BJ (cell line): ENCODE data around the gene KLHL29. TPM values are rescaled to one million over a fixed set of nuclear protein-coding genes. Genes with fewer than 3 reads are reported as not detected.

Experiments used
- CTCF ChIA-PET: fragments of 350-600 bp; formaldehyde crosslinking; extraction: SDS; loops from one replicate; lab custom pipeline; 2021; ENCODE audit warnings: antibody characterized with exemption, inconsistent platforms; lab: Yijun Ruan, JAX
- POLR2A ChIA-PET: fragments of 300-600 bp; sonication (Branson Sonifier 250); formaldehyde crosslinking; extraction: SDS; loops from one replicate; lab custom pipeline; 2021; ENCODE audit warnings: antibody characterized with exemption; lab: Charles Lee
- DNase-seq: peaks from one replicate; pipeline ENCODE4 v3.0.0-alpha.2; 2011; ENCODE audit warnings: low read depth
- H3K27me3 ChIP-seq: 2 replicates; pipeline ENCODE4 v1.6.0; 2011; ENCODE audit warnings: low read length; ENCODE audit not compliant: control insufficient read depth, insufficient read depth
- H3K36me3 ChIP-seq: 2 replicates; pipeline ENCODE4 v1.5.1; 2011; ENCODE audit warnings: low read length; ENCODE audit not compliant: control insufficient read depth, insufficient read depth
- H3K4me3 ChIP-seq: 2 replicates; pipeline ENCODE4 v1.5.1; 2011; ENCODE audit warnings: low read depth, mild to moderate bottlenecking, control low read depth, low read length
- polyA plus RNA-seq: library from polyadenylated mRNA; depleted of rRNA; stranded (reverse); fragments of >200 nt; gene quantifications from 2 replicates; pipeline ENCODE4 v1.2.3, GENCODE V29; 2011
- TF ChIP-seq, protein P1 (sequence below): IDR thresholded peaks from 2 replicates; pipeline ENCODE4 v1.5.1; 2011; ENCODE audit warnings: low read depth, mild to moderate bottlenecking, control low read depth, inconsistent platforms, low read length, moderate library complexity; ENCODE audit not compliant: insufficient read depth

The KLHL29 gene
- polyA plus RNA-seq, 1 experiment, result 10.0 TPM

DNA sequence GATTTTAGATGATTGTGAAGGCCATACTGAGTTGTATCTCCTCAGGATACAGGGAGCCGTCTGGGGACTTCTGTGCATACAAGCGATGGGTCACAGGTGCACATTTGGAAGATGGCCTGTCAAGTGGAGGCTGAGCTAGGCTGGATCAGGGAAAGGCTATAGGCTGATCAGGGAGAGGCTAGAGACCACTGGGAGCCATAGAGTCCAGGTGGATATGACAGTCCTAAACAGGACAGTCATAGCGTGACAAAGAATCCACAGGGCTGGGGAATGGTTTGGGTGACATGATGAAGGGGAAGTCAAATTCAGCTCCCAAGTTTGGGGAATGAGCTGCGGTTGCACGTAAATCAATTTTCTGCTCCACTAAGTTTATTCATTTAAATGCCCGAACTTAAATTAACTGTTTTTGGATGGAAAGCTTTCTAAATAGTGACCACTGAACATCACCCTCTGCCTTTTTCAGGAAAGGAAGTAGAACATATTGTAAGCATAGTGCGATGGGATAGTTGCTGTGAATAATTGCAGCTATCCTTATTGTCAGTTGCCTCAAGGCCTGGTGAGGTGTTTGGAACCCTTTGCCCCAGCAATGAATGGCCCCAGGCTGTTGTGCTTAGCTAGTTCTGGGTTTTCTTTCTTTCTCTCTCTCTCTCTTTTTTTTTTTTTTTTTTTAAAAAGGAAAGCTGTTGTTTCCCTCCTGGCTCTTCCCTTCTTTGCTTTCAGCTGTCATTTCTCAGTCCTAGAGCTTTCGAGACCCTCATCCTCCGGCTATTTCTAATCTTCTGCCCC is 50.5 kb downstream of the KLHL29 start:
- H3K27me3 ChIP-seq, result no peaks in the 10 kb centered on the region
- no peaks in the 10 kb centered on the region for H3K36me3 ChIP-seq
- DNase-seq, result no peak
- CTCF ChIA-PET, result no interaction called here
- POLR2A ChIA-PET, result no interaction called here
- H3K4me3 ChIP-seq, result no peak overlapping the region
- TF ChIP-seq, protein P1, sequence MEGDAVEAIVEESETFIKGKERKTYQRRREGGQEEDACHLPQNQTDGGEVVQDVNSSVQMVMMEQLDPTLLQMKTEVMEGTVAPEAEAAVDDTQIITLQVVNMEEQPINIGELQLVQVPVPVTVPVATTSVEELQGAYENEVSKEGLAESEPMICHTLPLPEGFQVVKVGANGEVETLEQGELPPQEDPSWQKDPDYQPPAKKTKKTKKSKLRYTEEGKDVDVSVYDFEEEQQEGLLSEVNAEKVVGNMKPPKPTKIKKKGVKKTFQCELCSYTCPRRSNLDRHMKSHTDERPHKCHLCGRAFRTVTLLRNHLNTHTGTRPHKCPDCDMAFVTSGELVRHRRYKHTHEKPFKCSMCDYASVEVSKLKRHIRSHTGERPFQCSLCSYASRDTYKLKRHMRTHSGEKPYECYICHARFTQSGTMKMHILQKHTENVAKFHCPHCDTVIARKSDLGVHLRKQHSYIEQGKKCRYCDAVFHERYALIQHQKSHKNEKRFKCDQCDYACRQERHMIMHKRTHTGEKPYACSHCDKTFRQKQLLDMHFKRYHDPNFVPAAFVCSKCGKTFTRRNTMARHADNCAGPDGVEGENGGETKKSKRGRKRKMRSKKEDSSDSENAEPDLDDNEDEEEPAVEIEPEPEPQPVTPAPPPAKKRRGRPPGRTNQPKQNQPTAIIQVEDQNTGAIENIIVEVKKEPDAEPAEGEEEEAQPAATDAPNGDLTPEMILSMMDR, result no peak

DNA sequence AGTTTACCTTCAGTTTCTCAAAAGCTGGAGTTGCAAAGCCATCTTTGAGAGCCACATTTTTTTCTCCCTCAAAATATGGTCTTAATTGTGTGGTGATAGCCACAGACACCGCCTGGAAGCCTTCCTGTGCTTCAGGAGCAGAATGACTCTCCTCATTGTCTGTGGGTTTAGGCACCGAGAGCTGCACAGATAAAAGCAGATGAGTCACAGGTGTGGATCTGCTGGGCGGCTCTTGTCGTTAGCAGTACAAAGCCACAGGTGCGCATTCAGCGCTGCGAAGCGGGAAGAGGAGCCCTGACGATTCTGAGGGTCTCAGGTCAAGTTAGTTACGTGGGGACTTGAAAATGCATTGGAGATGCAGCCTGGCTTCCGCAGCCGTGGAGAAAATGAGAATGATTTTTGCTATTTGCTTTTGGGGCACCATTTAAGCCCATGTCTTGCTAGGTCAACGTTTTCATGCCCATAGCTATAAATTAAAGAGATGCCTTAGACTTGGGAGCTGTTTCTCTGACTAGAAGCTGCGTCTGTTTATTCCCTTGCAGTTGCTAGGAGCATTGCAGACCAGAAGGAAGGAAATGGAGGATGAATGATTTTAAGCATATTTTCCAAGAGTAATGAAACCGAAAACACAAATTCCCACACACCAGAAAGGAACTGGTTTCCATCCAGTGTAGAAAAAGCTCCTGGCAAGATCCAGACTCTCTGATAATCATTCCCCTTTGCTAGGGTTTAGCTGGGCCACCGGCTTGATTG is 51.5 kb downstream of the KLHL29 start:
- ChIA-PET CTCF (no interaction called here), POLR2A (no interaction called here)
- TF ChIP-seq, protein P1, result no peak
- no peak for DNase-seq
- Histone ChIP-seq H3K36me3 (no peaks in the 10 kb centered on the region), H3K27me3 (no peaks in the 10 kb centered on the region), H3K4me3 (no peak overlapping the region)

DNA sequence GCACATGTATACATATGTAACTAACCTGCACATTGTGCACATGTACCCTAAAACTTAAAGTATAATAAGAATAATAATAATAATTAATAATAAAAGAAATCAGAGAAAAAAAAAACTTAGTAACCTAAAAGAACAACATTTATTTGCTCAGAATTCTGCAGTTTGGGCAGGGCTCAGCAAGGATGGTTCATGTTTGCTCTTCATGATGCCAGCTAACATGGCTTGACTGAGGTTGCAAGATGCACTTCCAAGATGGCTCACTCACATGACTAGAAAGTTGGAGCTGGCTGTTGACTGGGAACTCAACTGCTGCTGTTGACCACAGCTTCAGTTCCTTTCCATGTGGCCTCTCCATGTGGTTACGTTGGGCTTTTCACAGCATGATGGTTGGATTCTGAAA is 56.4 kb downstream of the KLHL29 start:
- no peak for DNase-seq
- TF ChIP-seq, protein P1, result no peak
- ChIA-PET POLR2A (no interaction called here), CTCF (no interaction called here)
- Histone ChIP-seq H3K27me3 (no peaks in the 10 kb centered on the region; the same call in 1 of the 2 replicates), H3K36me3 (no peaks in the 10 kb centered on the region), H3K4me3 (no peak overlapping the region)

DNA sequence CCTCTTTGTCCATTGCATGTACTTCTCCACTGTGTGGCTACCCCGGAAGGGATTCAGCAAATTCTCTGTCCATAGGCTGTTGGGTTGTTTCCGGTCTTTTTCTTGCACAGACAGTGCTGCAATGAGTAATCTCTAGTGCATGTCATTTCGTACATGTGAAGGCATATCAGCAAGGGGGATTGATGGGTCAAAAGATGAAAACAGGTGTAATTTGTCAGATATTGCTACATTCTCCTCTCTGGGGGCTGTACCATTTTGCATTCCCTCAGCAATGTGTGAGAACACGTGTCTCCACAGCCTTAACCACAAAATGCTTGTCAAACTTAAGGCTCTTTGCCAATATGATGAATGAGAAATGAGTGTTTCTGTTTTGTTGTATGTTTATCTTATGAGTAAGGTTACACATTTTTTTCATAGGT is 60.5 kb downstream of the KLHL29 start:
- CTCF ChIA-PET, result no interaction called here
- H3K27me3 ChIP-seq, result no peaks in the 10 kb centered on the region; the same call in 1 of the 2 replicates
- POLR2A ChIA-PET, result no interaction called here
- no peak overlapping the region for H3K4me3 ChIP-seq
- H3K36me3 ChIP-seq, result peaks cover 2% of the 10 kb centered on the region
- no peak for DNase-seq
- TF ChIP-seq, protein P1, result no peak

DNA sequence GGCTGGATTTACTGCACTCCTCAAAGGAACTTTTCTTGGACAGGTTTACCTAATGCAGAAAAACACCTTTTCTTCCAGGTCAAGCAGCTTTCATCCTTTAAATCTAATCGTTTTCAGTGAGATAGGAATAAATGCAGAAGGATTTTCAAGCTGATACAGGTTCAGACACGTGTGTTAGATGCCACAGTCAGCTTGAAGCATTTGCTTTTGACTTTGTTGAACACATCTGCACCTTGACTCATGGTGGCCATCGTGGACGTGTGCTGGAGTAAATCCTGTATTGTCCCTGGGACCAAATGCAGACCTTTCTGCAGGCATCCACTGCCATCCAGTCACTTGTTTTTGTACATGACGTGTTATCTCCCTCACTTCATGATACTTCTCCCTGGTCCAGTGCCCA is 61.9 kb downstream of the KLHL29 start:
- DNase-seq, result no peak
- CTCF ChIA-PET, result no interaction called here

More for the DNA sequence above, 61.9 kb downstream of the KLHL29 start:
- Histone ChIP-seq H3K27me3 (no peaks in the 10 kb centered on the region; the same call in 1 of the 2 replicates), H3K4me3 (no peak overlapping the region), H3K36me3 (peaks cover 2% of the 10 kb centered on the region)
- POLR2A ChIA-PET, result no interaction called here
- TF ChIP-seq, protein P1, result no peak
